H9 (cell line): ENCODE results near the gene UTF1. TPM values are rescaled to one million over a fixed set of nuclear protein-coding genes. Genes with fewer than 3 reads are reported as not detected.

Experiments used
- DNase-seq: peaks from one replicate; pipeline ENCODE4 v3.0.0-alpha.2; 2017
- H2AFZ ChIP-seq: one replicate; pipeline ENCODE4 v1.6.1; 2013; ENCODE audit warnings: mild to moderate bottlenecking, low read length, control low read depth, moderate library complexity
- H2AK5ac ChIP-seq: 2 replicates; pipeline ENCODE4 v1.6.1; 2013; ENCODE audit warnings: low read length, control low read depth, mixed read lengths; ENCODE audit not compliant: insufficient read length
- H2BK120ac ChIP-seq: one replicate; pipeline ENCODE4 v1.6.1; 2013; ENCODE audit warnings: low read depth, mild to moderate bottlenecking, low read length, control low read depth, inconsistent platforms; ENCODE audit not compliant: poor library complexity, severe bottlenecking
- H2BK12ac ChIP-seq: 2 replicates; pipeline ENCODE4 v1.6.1; 2013; ENCODE audit warnings: low read length, control low read depth, mixed read lengths, low read depth; ENCODE audit not compliant: insufficient read length
- H2BK15ac ChIP-seq: 2 replicates; pipeline ENCODE4 v1.6.1; 2013; ENCODE audit warnings: low read depth, low read length, control low read depth
- H2BK20ac ChIP-seq: one replicate; pipeline ENCODE4 v1.6.1; 2013; ENCODE audit warnings: low read depth, mild to moderate bottlenecking, low read length, control low read depth, inconsistent platforms; ENCODE audit not compliant: poor library complexity, severe bottlenecking
- H2BK5ac ChIP-seq: 2 replicates; pipeline ENCODE4 v1.6.1; 2013; ENCODE audit warnings: low read length, control low read depth, mixed read lengths; ENCODE audit not compliant: insufficient read length
- H3K14ac ChIP-seq: 2 replicates; pipeline ENCODE4 v1.6.1; 2013; ENCODE audit warnings: low read length, control low read depth; ENCODE audit not compliant: insufficient read depth
- H3K18ac ChIP-seq: 2 replicates; pipeline ENCODE4 v1.6.1; 2013; ENCODE audit warnings: low read depth, mild to moderate bottlenecking, mixed read lengths, low read length, control low read depth; ENCODE audit not compliant: insufficient read length
- H3K23ac ChIP-seq: 2 replicates; pipeline ENCODE4 v1.6.1; 2013; ENCODE audit warnings: low read length, control low read depth, mixed read lengths, low read depth; ENCODE audit not compliant: insufficient read length
- H3K23me2 ChIP-seq: 2 replicates; pipeline ENCODE4 v1.6.1; 2013; ENCODE audit warnings: low read depth, mild to moderate bottlenecking, mixed read lengths, low read length, control low read depth; ENCODE audit not compliant: insufficient read length, poor library complexity, severe bottlenecking
- H3K27ac ChIP-seq: 2 replicates; pipeline ENCODE4 v1.5.1; 2013; ENCODE audit warnings: low read length, control low read depth, mixed read lengths, low read depth; ENCODE audit not compliant: insufficient read length
- H3K27me3 ChIP-seq: 2 replicates; pipeline ENCODE4 v1.6.1; 2013; ENCODE audit warnings: low read length, control low read depth, inconsistent platforms; ENCODE audit not compliant: insufficient read depth
- H3K4ac ChIP-seq: 2 replicates; pipeline ENCODE4 v1.6.1; 2013; ENCODE audit warnings: low read depth, mild to moderate bottlenecking, control low read depth, inconsistent platforms, low read length, moderate library complexity
- H3K4me1 ChIP-seq: 2 replicates; pipeline ENCODE4 v1.6.1; 2013; ENCODE audit warnings: low read length, control low read depth, inconsistent platforms; ENCODE audit not compliant: insufficient read depth
- H3K4me2 ChIP-seq: 2 replicates; pipeline ENCODE4 v1.6.1; 2013; ENCODE audit warnings: low read length, control low read depth, mixed read lengths; ENCODE audit not compliant: insufficient read length, insufficient read depth
- H3K56ac ChIP-seq: 2 replicates; pipeline ENCODE4 v1.6.1; 2013; ENCODE audit warnings: low read depth, mild to moderate bottlenecking, mixed read lengths, low read length, control low read depth; ENCODE audit not compliant: insufficient read length
- H3K79me1 ChIP-seq: 2 replicates; pipeline ENCODE4 v1.6.1; 2013; ENCODE audit warnings: low read depth, mild to moderate bottlenecking, moderate library complexity, low read length, control low read depth, inconsistent platforms; ENCODE audit not compliant: insufficient read depth, poor library complexity, severe bottlenecking
- H3K79me2 ChIP-seq: 2 replicates; pipeline ENCODE4 v1.6.1; 2013; ENCODE audit warnings: low read length, control low read depth, inconsistent platforms; ENCODE audit not compliant: insufficient read depth
- H3K9ac ChIP-seq: 2 replicates; pipeline ENCODE4 v1.6.1; 2013; ENCODE audit warnings: low read length, control low read depth, mixed read lengths; ENCODE audit not compliant: insufficient read length; ENCODE audit errors: extremely low read depth
- H3K9me3 ChIP-seq: one replicate; pipeline ENCODE4 v1.6.1; 2013; ENCODE audit warnings: low read depth, low read length, inconsistent platforms; ENCODE audit not compliant: control insufficient read depth
- H3T11ph ChIP-seq: one replicate; pipeline ENCODE4 v1.6.1; 2013; ENCODE audit warnings: mild to moderate bottlenecking, low read length, control low read depth, inconsistent platforms
- H4K20me1 ChIP-seq: one replicate; pipeline ENCODE4 v1.6.1; 2013; ENCODE audit not compliant: control insufficient read depth, insufficient read length, insufficient read depth
- H4K5ac ChIP-seq: 2 replicates; pipeline ENCODE4 v1.6.1; 2013; ENCODE audit warnings: low read depth, mild to moderate bottlenecking, mixed read lengths, low read length, control low read depth; ENCODE audit not compliant: insufficient read length
- H4K8ac ChIP-seq: replicated peaks from 2 replicates; pipeline ENCODE4 v1.6.1; 2013; ENCODE audit warnings: low read length, control low read depth, mixed read lengths, low read depth; ENCODE audit not compliant: insufficient read length
- H4K91ac ChIP-seq: 2 replicates; pipeline ENCODE4 v1.6.1; 2013; ENCODE audit warnings: low read depth, mild to moderate bottlenecking, moderate library complexity, mixed read lengths, low read length, control low read depth; ENCODE audit not compliant: insufficient read length
- H3K27ac Mint-ChIP-seq, 3 experiments: 2 replicates in 2 of 3; 3 replicates in 1 of 3; pipeline ENCODE4 v1.8.0; 2020 to 2021; ENCODE audit warnings: mixed read lengths in 3 of 3, mild to moderate bottlenecking in 1 of 3, moderate library complexity in 1 of 3
- H3K27me3 Mint-ChIP-seq: 2 replicates; pipeline ENCODE4 v1.8.0; 2021; ENCODE audit warnings: low read depth, mild to moderate bottlenecking, moderate library complexity, mixed read lengths
- H3K36me3 Mint-ChIP-seq, 3 experiments: 2 replicates in 2 of 3; 3 replicates in 1 of 3; pipeline ENCODE4 v1.8.0; 2020 to 2021; ENCODE audit warnings: low read depth in 3 of 3, mixed read lengths in 3 of 3; ENCODE audit not compliant: insufficient read depth in 1 of 3
- H3K4me1 Mint-ChIP-seq, 2 experiments: 2 replicates each; pipeline ENCODE4 v1.8.0; 2020; ENCODE audit warnings: mixed read lengths in 2 of 2
- H3K4me3 Mint-ChIP-seq, 2 experiments: 2 replicates in 1 of 2; 3 replicates in 1 of 2; pipeline ENCODE4 v1.8.0; 2020 to 2021; ENCODE audit warnings: mild to moderate bottlenecking in 2 of 2, mixed read lengths in 2 of 2, moderate library complexity in 1 of 2
- H3K9me3 Mint-ChIP-seq, 2 experiments: 2 replicates in 1 of 2; 3 replicates in 1 of 2; pipeline ENCODE4 v1.8.0; 2020; ENCODE audit warnings: mild to moderate bottlenecking in 2 of 2, mixed read lengths in 2 of 2, moderate library complexity in 1 of 2
- CTCF ChIP-seq: fragments of 200-600 bp; sonication (generic); conservative IDR thresholded peaks from 3 replicates; pipeline ENCODE4 v1.8.0; 2021; ENCODE audit warnings: antibody characterized with exemption, mild to moderate bottlenecking
- WGBS: extraction: QIAGEN DNeasy Blood & Tissue Kit; methylation state at CpG from one replicate; pipeline ENCODE4 v1.1.7; 2013; ENCODE audit warnings: missing lambda C conversion rate, low lambda C conversion rate, mixed read lengths; ENCODE audit not compliant: insufficient read length; ENCODE audit errors: extremely low coverage; 5-methylcytosine and 5-hydroxymethylcytosine counted together
- total RNA-seq: library from RNA; stranded (reverse); gene quantifications from 2 replicates; pipeline ENCODE4 v1.2.1, GENCODE V29; 2021

UTF1 gene
- total RNA-seq, 1 experiment from 2014 or later = 31.5 TPM

- Histone ChIP-seq H3K79me2 (no peaks in the 10 kb centered on the region), H2BK20ac (no peak overlapping the region), H3K56ac (no peak overlapping the region), H2BK120ac (no peak overlapping the region), H2AFZ (no peak overlapping the region), H3K14ac (no peak overlapping the region), H3K27me3 (no peaks in the 10 kb centered on the region), H2BK5ac (no peak overlapping the region), H3K27ac (no peak overlapping the region), H2BK12ac (no peak overlapping the region), H2AK5ac (no peak overlapping the region), H4K5ac (no peak overlapping the region), H3K23me2 (no peaks in the 10 kb centered on the region), H3T11ph (no peak overlapping the region), H3K4me2 (no peak overlapping the region), H2BK15ac (no peak overlapping the region), H3K4ac (no peak overlapping the region), H4K8ac (no peak overlapping the region), H3K4me1 (no peaks in the 10 kb centered on the region), H4K20me1 (no peaks in the 10 kb centered on the region), H3K9ac (no peak overlapping the region), H3K9me3 (no peaks in the 10 kb centered on the region), H3K23ac (no peak overlapping the region), H4K91ac (no peak overlapping the region), H3K79me1 (no peaks in the 10 kb centered on the region), H3K18ac (peak overlapping the region; percentile 4)
- H3K27me3 Mint-ChIP-seq = peaks cover 7% of the 10 kb centered on the region
- no peak for TF ChIP-seq CTCF
- no CpG with 5 or more reads among the region's 33 CpGs for WGBS
- no peaks in the 10 kb centered on the region; a peak in 2 of 5 replicates for H3K9me3 Mint-ChIP-seq
- peaks cover 23 to 33% of the 10 kb centered on the region in 2 experiments for H3K4me1 Mint-ChIP-seq
- no peak overlapping the region for H3K4me3 Mint-ChIP-seq
- H3K36me3 Mint-ChIP-seq = peaks cover 0 to 9% (median 0%) of the 10 kb centered on the region in 3 experiments; a peak in 3 of 7 replicates
- peak; percentile 72 for DNase-seq
- no peak overlapping the region for H3K27ac Mint-ChIP-seq
Observed at GRCh38 chr10:133245439-133246235, 15.6 kb downstream of the UTF1 start.
